ENCODE measurements around the gene HBB.
A peak's percentile ranks its signal among the peaks of the same experiment; 100 is the strongest.
"Not testable (repeated sequence)": the region's sequence is repeated elsewhere in the genome, so short reads cannot be mapped to it uniquely, and the experiment has no call there.

The HBB gene

GRCh38 chr11:5226732-5227310 is at the start of gene HBB:
Gene HBB (minus strand): TSS chr11:5227071. CDS start chr11:5227021, 50 bp downstream.
- DNase-seq (ENCODE audit: low spot score), result peak; percentile 81

- DNase-seq (ENCODE audit: low spot score), result no peak
These were observed 48.7 kb upstream of the HBB start for GRCh38 chr11:5275369-5276110.

- no peak for DNase-seq (ENCODE audit: low spot score)
These were observed 47.5 kb upstream of the HBB start for GRCh38 chr11:5274395-5274794.

- no peak for DNase-seq (ENCODE audit: low spot score)
These were observed 45.6 kb upstream of the HBB start for GRCh38 chr11:5272395-5273017.

- no peak for DNase-seq (ENCODE audit: low spot score)
These were observed 42.9 kb upstream of the HBB start, which contains the start of gene HBE1 for GRCh38 chr11:5269715-5270147. Gene HBE1 (minus strand): TSS chr11:5269945. CDS start chr11:5269890, 55 bp downstream.

GRCh38 chr11:5267033-5267563 is 40.2 kb upstream of the HBB start:
- no peak for DNase-seq (ENCODE audit: low spot score)

GRCh38 chr11:5266609-5267008 is 39.7 kb upstream of the HBB start:
- DNase-seq (ENCODE audit: low spot score), result no peak

- DNase-seq (ENCODE audit: low spot score), result no peak
These were observed 39.0 kb upstream of the HBB start for GRCh38 chr11:5265832-5266231.

- DNase-seq (ENCODE audit: low spot score), result no peak
These were observed 31.8 kb upstream of the HBB start for GRCh38 chr11:5258543-5259262.

- DNase-seq (ENCODE audit: low spot score), result no peak
These were observed 30.4 kb upstream of the HBB start for GRCh38 chr11:5257296-5257695.

GRCh38 chr11:5254646-5255413 is 28.0 kb upstream of the HBB start, which contains the start of gene HBG2:
Gene HBG2 (minus strand): TSS chr11:5254781. CDS start chr11:5254728, 53 bp downstream.
- DNase-seq (ENCODE audit: low spot score), result not testable (repeated sequence)

GRCh38 chr11:5254023-5254422 is 27.2 kb upstream of the HBB start:
- not testable (repeated sequence) for DNase-seq (ENCODE audit: low spot score)

- not testable (repeated sequence) for DNase-seq (ENCODE audit: low spot score)
These were observed 26.6 kb upstream of the HBB start for GRCh38 chr11:5253440-5253839.

- DNase-seq (ENCODE audit: low spot score), result no peak
These were observed 26.0 kb upstream of the HBB start for GRCh38 chr11:5252919-5253265.

- DNase-seq (ENCODE audit: low spot score), result no peak
These were observed 25.5 kb upstream of the HBB start for GRCh38 chr11:5252192-5252918.

- DNase-seq (ENCODE audit: low spot score), result no peak
These were observed 24.9 kb upstream of the HBB start for GRCh38 chr11:5251746-5252145.

- no peak for DNase-seq (ENCODE audit: low spot score)
These were observed 23.8 kb upstream of the HBB start for GRCh38 chr11:5250543-5251204.

- DNase-seq (ENCODE audit: low spot score), result not testable (repeated sequence)
These were observed 23.0 kb upstream of the HBB start, which contains the start of gene HBG1 for GRCh38 chr11:5249807-5250396. Gene HBG1 (minus strand): TSS chr11:5249857. CDS start chr11:5249804, 53 bp downstream.

GRCh38 chr11:5248498-5248897 is 21.6 kb upstream of the HBB start:
- DNase-seq (ENCODE audit: low spot score), result not testable (repeated sequence)
